ENCODE measurements around the gene APMAP.

DNA sequence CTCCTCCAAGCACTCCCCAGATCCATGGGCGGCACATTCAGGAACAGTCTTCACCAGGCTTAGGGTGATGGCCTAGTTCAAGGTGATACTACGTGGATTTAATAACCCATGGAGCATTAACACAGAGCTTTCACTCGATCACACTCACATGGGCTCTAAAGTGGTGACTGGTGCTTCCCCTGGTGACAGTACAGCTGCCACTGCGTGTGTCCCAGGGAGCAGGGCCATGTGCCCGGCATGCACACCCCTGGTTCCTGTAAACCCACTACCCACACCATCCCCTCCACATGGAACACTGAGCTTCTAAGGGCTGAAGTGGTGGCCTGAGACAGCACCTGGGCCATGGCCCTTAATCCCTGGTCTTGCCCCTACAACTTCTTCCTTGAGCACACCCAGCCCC lies 27.8 kb upstream of the APMAP start:
- no peak for TF ChIP-seq POLR2AphosphoS5 (IDR thresholded peaks at IDR 0.05)
- TF ChIP-seq, protein P1, sequence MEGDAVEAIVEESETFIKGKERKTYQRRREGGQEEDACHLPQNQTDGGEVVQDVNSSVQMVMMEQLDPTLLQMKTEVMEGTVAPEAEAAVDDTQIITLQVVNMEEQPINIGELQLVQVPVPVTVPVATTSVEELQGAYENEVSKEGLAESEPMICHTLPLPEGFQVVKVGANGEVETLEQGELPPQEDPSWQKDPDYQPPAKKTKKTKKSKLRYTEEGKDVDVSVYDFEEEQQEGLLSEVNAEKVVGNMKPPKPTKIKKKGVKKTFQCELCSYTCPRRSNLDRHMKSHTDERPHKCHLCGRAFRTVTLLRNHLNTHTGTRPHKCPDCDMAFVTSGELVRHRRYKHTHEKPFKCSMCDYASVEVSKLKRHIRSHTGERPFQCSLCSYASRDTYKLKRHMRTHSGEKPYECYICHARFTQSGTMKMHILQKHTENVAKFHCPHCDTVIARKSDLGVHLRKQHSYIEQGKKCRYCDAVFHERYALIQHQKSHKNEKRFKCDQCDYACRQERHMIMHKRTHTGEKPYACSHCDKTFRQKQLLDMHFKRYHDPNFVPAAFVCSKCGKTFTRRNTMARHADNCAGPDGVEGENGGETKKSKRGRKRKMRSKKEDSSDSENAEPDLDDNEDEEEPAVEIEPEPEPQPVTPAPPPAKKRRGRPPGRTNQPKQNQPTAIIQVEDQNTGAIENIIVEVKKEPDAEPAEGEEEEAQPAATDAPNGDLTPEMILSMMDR (IDR thresholded peaks at IDR 0.05): no peak
- no peak for TF ChIP-seq POLR2A (IDR thresholded peaks at IDR 0.05)

Measured in prostate gland (tissue), 2 donors.